Measurements from ENCODE around the gene EEIG2.

DNA sequence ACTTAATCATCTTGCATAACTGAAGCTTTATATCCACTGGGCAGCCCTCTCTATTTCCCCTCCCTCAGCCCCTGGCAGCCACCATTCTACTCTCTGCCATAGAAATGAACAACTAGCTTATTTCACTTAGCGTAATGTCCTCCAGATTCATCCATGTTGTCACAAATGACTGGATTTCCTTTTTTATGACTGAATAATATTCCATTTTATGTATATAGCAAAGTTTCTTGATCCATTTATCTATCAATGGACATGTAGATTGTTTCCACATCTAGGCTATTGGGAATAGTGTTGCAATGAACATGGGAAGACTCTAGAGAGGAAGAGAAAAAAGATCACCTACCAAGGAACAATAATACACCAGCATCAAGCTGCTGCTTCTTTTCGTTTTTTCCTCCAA, 32.1 kb upstream of the EEIG2 start:
- TF ChIP-seq, protein P1, sequence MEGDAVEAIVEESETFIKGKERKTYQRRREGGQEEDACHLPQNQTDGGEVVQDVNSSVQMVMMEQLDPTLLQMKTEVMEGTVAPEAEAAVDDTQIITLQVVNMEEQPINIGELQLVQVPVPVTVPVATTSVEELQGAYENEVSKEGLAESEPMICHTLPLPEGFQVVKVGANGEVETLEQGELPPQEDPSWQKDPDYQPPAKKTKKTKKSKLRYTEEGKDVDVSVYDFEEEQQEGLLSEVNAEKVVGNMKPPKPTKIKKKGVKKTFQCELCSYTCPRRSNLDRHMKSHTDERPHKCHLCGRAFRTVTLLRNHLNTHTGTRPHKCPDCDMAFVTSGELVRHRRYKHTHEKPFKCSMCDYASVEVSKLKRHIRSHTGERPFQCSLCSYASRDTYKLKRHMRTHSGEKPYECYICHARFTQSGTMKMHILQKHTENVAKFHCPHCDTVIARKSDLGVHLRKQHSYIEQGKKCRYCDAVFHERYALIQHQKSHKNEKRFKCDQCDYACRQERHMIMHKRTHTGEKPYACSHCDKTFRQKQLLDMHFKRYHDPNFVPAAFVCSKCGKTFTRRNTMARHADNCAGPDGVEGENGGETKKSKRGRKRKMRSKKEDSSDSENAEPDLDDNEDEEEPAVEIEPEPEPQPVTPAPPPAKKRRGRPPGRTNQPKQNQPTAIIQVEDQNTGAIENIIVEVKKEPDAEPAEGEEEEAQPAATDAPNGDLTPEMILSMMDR (IDR thresholded peaks at IDR 0.05; ENCODE audit: extremely low read depth in 1 of 2, insufficient read depth in 1 of 2, low read depth in 1 of 2, low read length in 2 of 2): no peak
- no peak for TF ChIP-seq POLR2AphosphoS5 (IDR thresholded peaks at IDR 0.05; ENCODE audit: insufficient read depth, low read depth, low read length)
- no peak for TF ChIP-seq POLR2A (IDR thresholded peaks at IDR 0.05; ENCODE audit: low read depth, low read length)
- TF ChIP-seq EZH2 (IDR thresholded peaks at IDR 0.05; ENCODE audit: borderline replicate concordance, low read depth, low read length, severe bottlenecking): no peak
- TF ChIP-seq, protein P2, sequence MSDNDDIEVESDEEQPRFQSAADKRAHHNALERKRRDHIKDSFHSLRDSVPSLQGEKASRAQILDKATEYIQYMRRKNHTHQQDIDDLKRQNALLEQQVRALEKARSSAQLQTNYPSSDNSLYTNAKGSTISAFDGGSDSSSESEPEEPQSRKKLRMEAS (IDR thresholded peaks at IDR 0.05; ENCODE audit: insufficient read depth, insufficient read length): no peak

All from endothelial cell of umbilical vein (primary cell).